Measurements from ENCODE around the gene ENO2. TPM values are rescaled to one million over a fixed set of nuclear protein-coding genes. Genes with fewer than 3 reads are reported as not detected.
A peak's percentile ranks its signal among the peaks of the same experiment; 100 is the strongest.

The ENO2 gene
- total RNA-seq, 1 experiment from 2014 or later: 40.3 TPM

GRCh38 chr12:6912164-6912935 lies 2.0 kb upstream of the ENO2 start:
- H3K9me3 ChIP-seq (ENCODE audit: low read length): no peaks in the 10 kb centered on the region
- DNase-seq: no peak
- H3K4me2 ChIP-seq (ENCODE audit: low read depth, low read length, poor library complexity, severe bottlenecking): no peak overlapping the region
- H3K4me3 ChIP-seq (ENCODE audit: low read length): no peak overlapping the region
- H3K4me1 ChIP-seq (ENCODE audit: low read length): peaks cover 23% of the 10 kb centered on the region
- H3K27ac ChIP-seq (ENCODE audit: low read length): no peak overlapping the region
- 0 out of 2 replicates have a peak, but pooled peaks cover 5% of the 10 kb centered on the region for H3K79me2 ChIP-seq (ENCODE audit: low read length)
- no peaks in the 10 kb centered on the region for H3K9me2 ChIP-seq (replicated peaks; ENCODE audit: insufficient read depth, low read length)
- no peaks in the 10 kb centered on the region for H3K27me3 ChIP-seq (ENCODE audit: low read length)
- no peak overlapping the region for H3K9ac ChIP-seq (ENCODE audit: low read length)
- H3K36me3 ChIP-seq (ENCODE audit: insufficient read depth, low read length): no peaks in the 10 kb centered on the region; the same call in 1 of the 2 replicates
- no peaks in the 10 kb centered on the region for H4K20me1 ChIP-seq (ENCODE audit: insufficient read depth, low read depth, low read length)
- no peak overlapping the region for H2AFZ ChIP-seq (ENCODE audit: low read length)

- peak overlapping the region; percentile 70; the same call in 1 of the 2 replicates for H2AFZ ChIP-seq (ENCODE audit: low read length)
- peak overlapping the region; percentile 75 for H3K9ac ChIP-seq (ENCODE audit: low read length)
- H3K9me3 ChIP-seq (ENCODE audit: low read length): no peaks in the 10 kb centered on the region
- H3K9me2 ChIP-seq (replicated peaks; ENCODE audit: insufficient read depth, low read length): no peaks in the 10 kb centered on the region
- 0 out of 2 replicates have a peak, but pooled peaks cover 5% of the 10 kb centered on the region for H3K79me2 ChIP-seq (ENCODE audit: low read length)
- H3K27ac ChIP-seq (ENCODE audit: low read length): 0 out of 2 replicates have a peak overlapping the region, but pooled peaks have one; percentile 10
- H3K4me3 ChIP-seq (ENCODE audit: low read length): peak overlapping the region; percentile 74
- peak; percentile 50 for DNase-seq
- peak overlapping the region; percentile 79 for H3K4me2 ChIP-seq (ENCODE audit: low read depth, low read length, poor library complexity, severe bottlenecking)
- peaks cover 28% of the 10 kb centered on the region for H3K4me1 ChIP-seq (ENCODE audit: low read length)
- no peaks in the 10 kb centered on the region; the same call in 1 of the 2 replicates for H3K36me3 ChIP-seq (ENCODE audit: insufficient read depth, low read length)
- no peaks in the 10 kb centered on the region for H4K20me1 ChIP-seq (ENCODE audit: insufficient read depth, low read depth, low read length)
- no peaks in the 10 kb centered on the region for H3K27me3 ChIP-seq (ENCODE audit: low read length)
Measured at GRCh38 chr12:6914947-6915788, 788 bp downstream of the ENO2 start.

- Histone ChIP-seq H3K4me3 (ENCODE audit: low read length) (peak overlapping the region; percentile 74; the same call in 1 of the 2 replicates), H4K20me1 (ENCODE audit: insufficient read depth, low read depth, low read length) (no peaks in the 10 kb centered on the region), H3K36me3 (ENCODE audit: insufficient read depth, low read length) (no peaks in the 10 kb centered on the region; the same call in 1 of the 2 replicates), H3K79me2 (ENCODE audit: low read length) (0 out of 2 replicates have a peak, but pooled peaks cover 5% of the 10 kb centered on the region), H3K9ac (ENCODE audit: low read length) (peak overlapping the region; percentile 75; the same call in 1 of the 2 replicates), H3K4me1 (ENCODE audit: low read length) (peaks cover 28% of the 10 kb centered on the region), H3K9me2 (replicated peaks; ENCODE audit: insufficient read depth, low read length) (no peaks in the 10 kb centered on the region), H3K4me2 (ENCODE audit: low read depth, low read length, poor library complexity, severe bottlenecking) (peak overlapping the region; percentile 79), H2AFZ (ENCODE audit: low read length) (no peak overlapping the region), H3K9me3 (ENCODE audit: low read length) (no peaks in the 10 kb centered on the region), H3K27ac (ENCODE audit: low read length) (no peak overlapping the region), H3K27me3 (ENCODE audit: low read length) (no peaks in the 10 kb centered on the region)
- peak; percentile 34 for DNase-seq
Measured at GRCh38 chr12:6915789-6916285, 1.5 kb downstream of the ENO2 start.

- 0 out of 2 replicates have a peak, but pooled peaks cover 5% of the 10 kb centered on the region for H3K79me2 ChIP-seq (ENCODE audit: low read length)
- no peak overlapping the region for H3K9ac ChIP-seq (ENCODE audit: low read length)
- H3K4me3 ChIP-seq (ENCODE audit: low read length): no peak overlapping the region
- H3K9me3 ChIP-seq (ENCODE audit: low read length): no peaks in the 10 kb centered on the region
- no peaks in the 10 kb centered on the region for H3K9me2 ChIP-seq (replicated peaks; ENCODE audit: insufficient read depth, low read length)
- no peaks in the 10 kb centered on the region for H3K27me3 ChIP-seq (ENCODE audit: low read length)
- H4K20me1 ChIP-seq (ENCODE audit: insufficient read depth, low read depth, low read length): no peaks in the 10 kb centered on the region
- H3K4me2 ChIP-seq (ENCODE audit: low read depth, low read length, poor library complexity, severe bottlenecking): no peak overlapping the region
- H3K36me3 ChIP-seq (ENCODE audit: insufficient read depth, low read length): no peaks in the 10 kb centered on the region; the same call in 1 of the 2 replicates
- H3K27ac ChIP-seq (ENCODE audit: low read length): no peak overlapping the region
- peaks cover 33% of the 10 kb centered on the region for H3K4me1 ChIP-seq (ENCODE audit: low read length)
- H2AFZ ChIP-seq (ENCODE audit: low read length): no peak overlapping the region
- peak; percentile 33 for DNase-seq
Measured at GRCh38 chr12:6916426-6917200, 2.2 kb downstream of the ENO2 start.

- Histone ChIP-seq H3K36me3 (ENCODE audit: insufficient read depth, low read length) (no peaks in the 10 kb centered on the region; the same call in 1 of the 2 replicates), H3K9me2 (replicated peaks; ENCODE audit: insufficient read depth, low read length) (no peaks in the 10 kb centered on the region)
- DNase-seq: peak; percentile 32
Measured at GRCh38 chr12:6917491-6918231, 3.3 kb downstream of the ENO2 start.

GRCh38 chr12:6919588-6919987 lies 5.2 kb downstream of the ENO2 start:
- no peak overlapping the region for H3K27ac ChIP-seq (ENCODE audit: low read length)
- no peaks in the 10 kb centered on the region for H4K20me1 ChIP-seq (ENCODE audit: insufficient read depth, low read depth, low read length)
- H3K36me3 ChIP-seq (ENCODE audit: insufficient read depth, low read length): no peaks in the 10 kb centered on the region; the same call in 1 of the 2 replicates
- H3K79me2 ChIP-seq (ENCODE audit: low read length): 0 out of 2 replicates have a peak, but pooled peaks cover 5% of the 10 kb centered on the region
- H3K27me3 ChIP-seq (ENCODE audit: low read length): no peaks in the 10 kb centered on the region
- H3K9me2 ChIP-seq (replicated peaks; ENCODE audit: insufficient read depth, low read length): no peaks in the 10 kb centered on the region
- H3K9ac ChIP-seq (ENCODE audit: low read length): no peak overlapping the region
- H3K4me3 ChIP-seq (ENCODE audit: low read length): no peak overlapping the region
- H3K9me3 ChIP-seq (ENCODE audit: low read length): no peaks in the 10 kb centered on the region
- peak; percentile 41 for DNase-seq
- H3K4me1 ChIP-seq (ENCODE audit: low read length): peaks cover 54% of the 10 kb centered on the region
- H3K4me2 ChIP-seq (ENCODE audit: low read depth, low read length, poor library complexity, severe bottlenecking): no peak overlapping the region
- no peak overlapping the region for H2AFZ ChIP-seq (ENCODE audit: low read length)

More at GRCh38 chr12:6917491-6918231, 3.3 kb downstream of the ENO2 start:
- no peak overlapping the region for H3K9ac ChIP-seq (ENCODE audit: low read length)
- no peak overlapping the region for H3K4me3 ChIP-seq (ENCODE audit: low read length)
- no peak overlapping the region for H3K27ac ChIP-seq (ENCODE audit: low read length)
- no peak overlapping the region for H3K4me2 ChIP-seq (ENCODE audit: low read depth, low read length, poor library complexity, severe bottlenecking)
- H3K79me2 ChIP-seq (ENCODE audit: low read length): 0 out of 2 replicates have a peak, but pooled peaks cover 5% of the 10 kb centered on the region
- no peak overlapping the region for H2AFZ ChIP-seq (ENCODE audit: low read length)
- peaks cover 43% of the 10 kb centered on the region for H3K4me1 ChIP-seq (ENCODE audit: low read length)
- no peaks in the 10 kb centered on the region for H3K9me3 ChIP-seq (ENCODE audit: low read length)
- H3K27me3 ChIP-seq (ENCODE audit: low read length): no peaks in the 10 kb centered on the region
- no peaks in the 10 kb centered on the region for H4K20me1 ChIP-seq (ENCODE audit: insufficient read depth, low read depth, low read length)

- no peaks in the 10 kb centered on the region for H4K20me1 ChIP-seq (ENCODE audit: insufficient read depth, low read depth, low read length)
- no peak overlapping the region for H3K4me3 ChIP-seq (ENCODE audit: low read length)
- no peaks in the 10 kb centered on the region; the same call in 1 of the 2 replicates for H3K36me3 ChIP-seq (ENCODE audit: insufficient read depth, low read length)
- no peaks in the 10 kb centered on the region for H3K9me3 ChIP-seq (ENCODE audit: low read length)
- H3K9me2 ChIP-seq (replicated peaks; ENCODE audit: insufficient read depth, low read length): no peaks in the 10 kb centered on the region
- no peak overlapping the region for H2AFZ ChIP-seq (ENCODE audit: low read length)
- DNase-seq: no peak
- no peaks in the 10 kb centered on the region for H3K27me3 ChIP-seq (ENCODE audit: low read length)
- no peaks in the 10 kb centered on the region for H3K79me2 ChIP-seq (ENCODE audit: low read length)
- H3K9ac ChIP-seq (ENCODE audit: low read length): no peak overlapping the region
- H3K4me1 ChIP-seq (ENCODE audit: low read length): peaks cover 59% of the 10 kb centered on the region
- peak overlapping the region; percentile 65 for H3K4me2 ChIP-seq (ENCODE audit: low read depth, low read length, poor library complexity, severe bottlenecking)
- peak overlapping the region; percentile 81; the same call in 1 of the 2 replicates for H3K27ac ChIP-seq (ENCODE audit: low read length)
Measured at GRCh38 chr12:6921539-6921938, 7.2 kb downstream of the ENO2 start.
